Right lobe of liver (tissue), 6 donors: Measurements from ENCODE around the gene SLC9A3. TPM values are rescaled to one million over a fixed set of nuclear protein-coding genes. Genes with fewer than 3 reads are reported as not detected.

Source experiments
- ATAC-seq, 4 donors: fragments of 200-7000 bp; cut with Tn5 transposase; one replicate each; pipeline ENCODE4 v1.9.1; 2020; ENCODE audit warnings: mild to moderate bottlenecking in 4 of 4, moderate library complexity in 4 of 4
- DNase-seq, 3 donors: peaks; one replicate each; pipeline ENCODE4 v3.0.0-alpha.2; 2020
- H3K27ac ChIP-seq, 3 donors: fragments of 200-600 bp; one replicate each; pipeline ENCODE4 v1.8.0; 2022
- H3K27me3 ChIP-seq, 2 donors: fragments of 200-600 bp; one replicate each; pipeline ENCODE4 v1.8.0; 2022
- H3K36me3 ChIP-seq, 4 donors: fragments of 200-600 bp; sonication (generic) in 1 of 4; one replicate each; pipeline versions ENCODE4 v1.5.1 to v1.8.0; 2017 to 2022; ENCODE audit warnings: control low read depth in 1 of 4
- H3K4me1 ChIP-seq, 4 donors: fragments of 200-600 bp; sonication (generic) in 1 of 4; one replicate each; pipeline versions ENCODE4 v1.5.1 to v1.8.0; 2017 to 2022; ENCODE audit warnings: control low read depth in 1 of 4
- H3K4me3 ChIP-seq, 3 donors: fragments of 200-600 bp; one replicate each; pipeline ENCODE4 v1.8.0; 2022
- H3K9me3 ChIP-seq, 4 donors: fragments of 200-600 bp; sonication (generic) in 1 of 4; one replicate each; pipeline versions ENCODE4 v1.5.1 to v1.8.0; 2017 to 2022; ENCODE audit warnings: control low read depth in 1 of 4
- POLR2A ChIP-seq: fragments of 450-650 bp; IDR thresholded peaks from one replicate; pipeline ENCODE4 v1.6.1; 2017; ENCODE audit warnings: antibody characterized with exemption, mild to moderate bottlenecking
- WGBS: methylation state at CpG from one replicate; pipeline ENCODE4 v1.1.6; 2018; ENCODE audit warnings: low coverage, low lambda C conversion rate; ENCODE audit not compliant: insufficient coverage; ENCODE audit errors: missing lambda C conversion rate; 5-methylcytosine and 5-hydroxymethylcytosine counted together
- intact Hi-C, 2 donors: fragments of 100-400 bp; cut with DNase I; formaldehyde crosslinking; loops; one replicate each; pipeline versions ENCODE4 v1.11.2 to v1.14.1; 2022
- total RNA-seq, 6 experiments: library from RNA; depleted of rRNA in 2 of 6; stranded (reverse); fragments of >200 nt in 2 of 6; fragmentation: NEBNext Ultra II Directional in 3 of 6; extraction: Animal tissue kit (Norgen Biotek cat#: 25700) in 3 of 6; gene quantifications; one replicate each; pipeline versions ENCODE4 v1.1.0 to v1.2.4, GENCODE V29; 2016 to 2023
- TF ChIP-seq, protein P1 (sequence below), 4 donors: fragments of 200-600 bp in 3 of 4; fragments of 450-650 bp in 1 of 4; IDR thresholded peaks; one replicate each; pipeline versions ENCODE4 v1.5.1 to v1.8.0; 2016 to 2022; ENCODE audit warnings: antibody characterized with exemption in 4 of 4, mild to moderate bottlenecking in 2 of 4
- donor health status: DM: no; HTN: yes; CAD: no.
- donor health status: DM: no; HTN: no; CAD: no.
- donor health status: DM: no; HTN: no; CAD: no.
- donor health status: DM: no; HTN: yes; CAD: no.
- donor health status: DM: no; HTN: yes; CAD: no.

Gene SLC9A3
- total RNA-seq, 6 experiments from 2014 or later = 0.32 to 1.8 (median 0.46) TPM

DNA sequence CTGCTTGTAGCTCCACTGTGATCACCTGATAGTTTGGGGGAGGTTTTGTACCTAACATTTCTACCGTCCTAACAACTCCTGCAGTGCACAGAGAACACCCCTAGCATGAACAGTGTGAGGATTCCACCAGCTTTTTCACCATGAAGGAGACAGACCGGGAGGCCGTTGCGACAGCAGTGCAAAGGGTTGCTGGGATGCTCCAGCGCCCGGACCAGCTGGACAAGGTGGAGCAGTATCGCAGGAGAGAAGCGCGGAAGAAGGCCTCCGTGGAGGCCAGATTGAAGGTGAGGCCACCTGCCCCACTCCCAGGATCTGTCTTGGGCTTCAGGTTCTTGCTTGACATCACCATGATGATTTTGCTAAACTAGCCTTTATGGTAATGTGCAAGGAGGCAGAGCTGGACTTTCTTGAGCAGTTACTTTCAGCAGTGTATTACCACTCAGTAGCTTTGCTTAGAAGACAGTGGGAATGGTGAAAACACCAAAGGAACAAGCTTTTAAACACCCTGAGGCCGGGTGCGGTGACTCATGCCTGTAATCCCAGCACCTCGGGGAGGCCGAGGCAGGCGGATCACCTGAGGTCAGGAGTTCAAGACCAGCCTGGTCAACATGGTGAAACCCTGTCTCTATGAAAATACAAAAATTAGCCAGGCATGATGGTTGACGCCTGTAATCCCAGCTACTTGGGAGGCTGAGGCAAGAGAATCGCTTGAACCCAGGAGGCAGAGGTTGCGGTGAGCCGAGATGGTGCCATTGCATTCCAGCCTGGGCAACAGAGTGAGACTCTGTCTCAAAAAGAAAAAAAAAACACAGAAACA, 78.0 kb downstream of the SLC9A3 start:
- H3K4me1 ChIP-seq = peaks cover 0 to 14% (median 6%) of the 10 kb centered on the region in 4 donors
- no peaks in the 10 kb centered on the region for H3K27me3 ChIP-seq
- no peak for ATAC-seq
- H3K36me3 ChIP-seq = peaks cover 3 to 36% (median 12%) of the 10 kb centered on the region in 4 donors
- intact Hi-C loops = no loop called here
- H3K4me3 ChIP-seq = no peak overlapping the region
- peak in 1 of 3 donors; percentile 33 for DNase-seq
- no peak overlapping the region for H3K27ac ChIP-seq
- H3K9me3 ChIP-seq = no peaks in the 10 kb centered on the region
- TF ChIP-seq POLR2A = no peak
- 81% methylated on average over 12 of the region's 19 CpGs for WGBS

DNA sequence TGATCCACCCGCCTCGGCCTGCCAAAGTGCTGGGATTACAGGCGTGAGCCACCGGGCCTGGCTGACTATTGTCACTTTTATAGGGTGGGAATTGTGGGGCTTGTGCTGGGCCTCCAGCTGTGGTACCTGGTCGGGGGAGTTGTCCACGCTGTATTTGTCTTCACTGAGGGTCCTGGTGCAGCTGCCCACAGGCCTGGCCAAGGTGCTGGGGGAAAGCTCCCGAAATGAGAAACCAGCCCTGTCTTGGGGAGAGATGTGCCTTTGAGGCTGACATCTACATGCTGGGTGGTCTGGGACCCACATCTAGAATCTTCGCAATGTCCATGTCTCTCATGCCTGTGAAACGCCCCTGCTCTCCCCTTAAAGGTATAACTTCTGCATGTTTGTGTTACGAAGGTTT, 78.7 kb downstream of the SLC9A3 start:
- no peak for TF ChIP-seq POLR2A
- TF ChIP-seq, protein P1, sequence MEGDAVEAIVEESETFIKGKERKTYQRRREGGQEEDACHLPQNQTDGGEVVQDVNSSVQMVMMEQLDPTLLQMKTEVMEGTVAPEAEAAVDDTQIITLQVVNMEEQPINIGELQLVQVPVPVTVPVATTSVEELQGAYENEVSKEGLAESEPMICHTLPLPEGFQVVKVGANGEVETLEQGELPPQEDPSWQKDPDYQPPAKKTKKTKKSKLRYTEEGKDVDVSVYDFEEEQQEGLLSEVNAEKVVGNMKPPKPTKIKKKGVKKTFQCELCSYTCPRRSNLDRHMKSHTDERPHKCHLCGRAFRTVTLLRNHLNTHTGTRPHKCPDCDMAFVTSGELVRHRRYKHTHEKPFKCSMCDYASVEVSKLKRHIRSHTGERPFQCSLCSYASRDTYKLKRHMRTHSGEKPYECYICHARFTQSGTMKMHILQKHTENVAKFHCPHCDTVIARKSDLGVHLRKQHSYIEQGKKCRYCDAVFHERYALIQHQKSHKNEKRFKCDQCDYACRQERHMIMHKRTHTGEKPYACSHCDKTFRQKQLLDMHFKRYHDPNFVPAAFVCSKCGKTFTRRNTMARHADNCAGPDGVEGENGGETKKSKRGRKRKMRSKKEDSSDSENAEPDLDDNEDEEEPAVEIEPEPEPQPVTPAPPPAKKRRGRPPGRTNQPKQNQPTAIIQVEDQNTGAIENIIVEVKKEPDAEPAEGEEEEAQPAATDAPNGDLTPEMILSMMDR (IDR thresholded peaks at IDR 0.05) = no peak
- WGBS = 50% methylated on average over 1 of the region's 10 CpGs
- DNase-seq (peak in 1 of 3 donors; percentile 27), ATAC-seq (no peak)
- Histone ChIP-seq H3K4me1 (peaks cover 0 to 14% (median 6%) of the 10 kb centered on the region in 4 donors), H3K4me3 (no peak overlapping the region), H3K27me3 (no peaks in the 10 kb centered on the region), H3K9me3 (no peaks in the 10 kb centered on the region), H3K36me3 (peaks cover 3 to 30% (median 12%) of the 10 kb centered on the region in 4 donors), H3K27ac (no peak overlapping the region)
- intact Hi-C loops = no loop called here

DNA sequence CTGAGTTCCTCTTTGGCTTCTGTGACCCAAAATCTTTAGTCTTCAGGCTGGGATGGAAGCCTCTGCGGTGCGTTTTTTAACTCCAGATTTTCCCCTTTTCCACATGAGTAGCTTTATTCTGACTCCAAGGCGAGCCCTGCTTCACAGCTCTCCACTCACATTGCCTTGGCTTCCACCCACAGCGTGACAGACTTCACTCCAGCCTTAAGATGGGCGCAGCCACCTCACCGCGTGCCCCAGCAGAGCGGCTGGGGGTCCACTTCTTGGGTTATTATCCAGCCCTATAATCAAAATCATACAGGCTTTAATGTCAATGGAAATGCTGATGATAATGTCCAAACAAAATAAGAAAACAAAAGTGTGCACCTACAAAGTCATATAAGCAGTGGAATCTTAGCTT, 80.0 kb downstream of the SLC9A3 start:
- Histone ChIP-seq H3K4me1 (peaks cover 0 to 14% (median 6%) of the 10 kb centered on the region in 4 donors), H3K27me3 (no peaks in the 10 kb centered on the region), H3K27ac (no peak overlapping the region), H3K9me3 (no peaks in the 10 kb centered on the region), H3K36me3 (peaks cover 3 to 22% (median 11%) of the 10 kb centered on the region in 4 donors), H3K4me3 (peak overlapping the region; percentile 92 to 99 (median 96))
- intact Hi-C loops = no loop called here
- DNase-seq (peak in 1 of 3 donors; percentile 25), ATAC-seq (no peak)
- TF ChIP-seq, protein P1 (IDR thresholded peaks at IDR 0.05) = no peak
- no peak for TF ChIP-seq POLR2A
- WGBS = 82% methylated on average over 8 of the region's 8 CpGs

DNA sequence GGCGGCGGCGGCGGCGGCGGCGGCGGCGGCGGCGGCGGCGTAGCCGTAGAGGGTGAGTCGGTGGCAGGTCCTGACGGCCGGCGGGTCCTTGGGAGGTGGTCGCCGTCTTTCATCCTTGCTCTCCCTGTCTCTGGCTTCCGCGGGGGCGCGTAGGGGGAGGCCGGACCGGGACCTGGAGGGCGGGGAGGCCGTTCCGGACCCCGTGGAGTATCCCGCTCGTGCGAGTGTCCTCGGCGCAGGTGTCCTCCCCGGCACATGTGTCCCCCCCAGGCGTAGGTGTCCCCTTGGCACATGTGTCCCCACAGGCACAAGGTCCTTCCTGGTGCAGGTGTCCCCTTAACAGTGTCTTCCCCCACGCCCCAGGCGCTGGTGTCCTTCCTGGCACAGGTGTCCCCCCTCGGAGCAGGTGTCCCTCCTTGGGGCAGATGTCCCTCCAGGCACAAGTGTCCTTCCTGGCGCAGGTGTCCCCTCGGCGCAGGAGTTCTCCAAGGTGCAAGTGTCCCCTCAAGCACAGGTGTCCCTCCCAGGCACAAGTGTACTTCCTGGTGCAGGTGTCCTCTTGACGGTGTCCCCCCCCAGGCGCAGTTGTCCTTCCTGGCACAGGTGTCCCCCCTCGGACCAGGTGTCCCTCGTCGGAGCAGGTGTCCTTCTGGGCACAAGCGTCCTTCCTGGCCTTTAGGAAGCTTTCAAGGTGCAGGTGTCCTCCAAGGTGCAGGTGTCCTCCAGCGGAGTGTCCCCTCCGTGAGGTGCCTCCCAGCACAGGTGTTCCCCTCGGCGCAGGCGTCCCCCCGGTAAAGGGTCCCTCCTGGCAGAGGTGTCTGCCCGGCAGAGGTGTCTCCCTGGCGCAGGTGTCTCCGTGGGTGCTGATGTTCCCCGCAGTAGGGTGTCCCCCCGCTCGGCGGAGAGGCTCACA, 80.8 kb downstream of the SLC9A3 start:
- Histone ChIP-seq H3K4me3 (peak overlapping the region; percentile 92 to 99 (median 96)), H3K36me3 (peaks cover 3 to 15% (median 8%) of the 10 kb centered on the region in 4 donors), H3K9me3 (no peaks in the 10 kb centered on the region), H3K27ac (peak overlapping the region; percentile 49 to 67 (median 66)), H3K27me3 (no peaks in the 10 kb centered on the region), H3K4me1 (peaks cover 0 to 14% (median 6%) of the 10 kb centered on the region in 4 donors)
- intact Hi-C loops = no loop called here
- TF ChIP-seq POLR2A = no peak
- TF ChIP-seq, protein P1 (IDR thresholded peaks at IDR 0.05) = no peak
- DNase-seq = peak in 1 of 3 donors; percentile 53
- 55% methylated on average over 5 of the region's 62 CpGs for WGBS
- ATAC-seq = peak; percentile 6 to 24 (median 12)
